GM23338 (cell line): ENCODE data around the gene ZNF774. TPM values are rescaled to one million over a fixed set of nuclear protein-coding genes. Genes with fewer than 3 reads are reported as not detected.

ENCODE experiments used
- ATAC-seq: fragments of 200-7000 bp; cut with Tn5 transposase; 3 replicates; pipeline ENCODE4 v1.9.1; 2020
- DNase-seq: peaks from one replicate; pipeline ENCODE4 v3.0.0-alpha.2; 2015; ENCODE audit warnings: low spot score
- H2AFZ ChIP-seq: fragments of 200-600 bp; sonication (generic); 2 replicates; pipeline ENCODE4 v1.8.0; 2016; ENCODE audit warnings: antibody characterized with exemption, mild to moderate bottlenecking, moderate library complexity
- H3F3A ChIP-seq: fragments of 200-600 bp; sonication (generic); replicated peaks from 2 replicates; pipeline ENCODE4 v1.8.0; 2017; ENCODE audit warnings: antibody characterized with exemption, mixed run types, low read depth
- H3K27ac ChIP-seq: fragments of 200-600 bp; sonication (generic); 2 replicates; pipeline ENCODE4 v1.6.1; 2016; ENCODE audit warnings: low read depth
- H3K27me3 ChIP-seq: fragments of 200-600 bp; sonication (generic); 2 replicates; pipeline ENCODE4 v1.8.0; 2016; ENCODE audit warnings: mild to moderate bottlenecking, mixed run types, moderate library complexity; ENCODE audit not compliant: insufficient read depth
- H3K36me3 ChIP-seq: fragments of 200-600 bp; sonication (generic); 2 replicates; pipeline ENCODE4 v1.8.0; 2016; ENCODE audit warnings: mild to moderate bottlenecking; ENCODE audit not compliant: insufficient read depth
- H3K4me1 ChIP-seq: fragments of 200-600 bp; sonication (generic); 2 replicates; pipeline ENCODE4 v1.8.0; 2016; ENCODE audit warnings: mild to moderate bottlenecking, moderate library complexity; ENCODE audit not compliant: insufficient read depth
- H3K4me2 ChIP-seq: fragments of 200-600 bp; sonication (generic); 2 replicates; pipeline ENCODE4 v1.7.1; 2017; ENCODE audit warnings: mixed run types
- H3K4me3 ChIP-seq: fragments of 200-600 bp; sonication (generic); 2 replicates; pipeline ENCODE4 v1.6.1; 2016; ENCODE audit warnings: mixed run types
- H3K79me2 ChIP-seq: fragments of 200-600 bp; sonication (generic); replicated peaks from 2 replicates; pipeline ENCODE4 v1.8.0; 2017; ENCODE audit warnings: mild to moderate bottlenecking; ENCODE audit not compliant: insufficient read depth
- H3K9me2 ChIP-seq: fragments of 200-600 bp; sonication (generic); 2 replicates; pipeline ENCODE4 v1.8.0; 2017; ENCODE audit not compliant: insufficient read depth
- H4K20me1 ChIP-seq: fragments of 200-600 bp; sonication (generic); replicated peaks from 2 replicates; pipeline ENCODE4 v1.8.0; 2017; ENCODE audit warnings: mild to moderate bottlenecking; ENCODE audit not compliant: insufficient read depth
- H3K27ac Mint-ChIP-seq: 2 replicates; pipeline ENCODE4 v1.8.0; 2020; ENCODE audit warnings: inconsistent platforms, mild to moderate bottlenecking, moderate library complexity, mixed read lengths
- H3K27me3 Mint-ChIP-seq: 3 replicates; pipeline ENCODE4 v1.8.0; 2022; ENCODE audit warnings: low read depth, mild to moderate bottlenecking, moderate library complexity, mixed read lengths, inconsistent platforms; ENCODE audit not compliant: insufficient read depth, poor library complexity
- H3K36me3 Mint-ChIP-seq: 3 replicates; pipeline ENCODE4 v1.8.0; 2021; ENCODE audit warnings: low read depth, mild to moderate bottlenecking, inconsistent platforms, moderate library complexity, mixed read lengths
- H3K4me1 Mint-ChIP-seq: 3 replicates; pipeline ENCODE4 v1.8.0; 2020; ENCODE audit warnings: mild to moderate bottlenecking, inconsistent platforms, mixed read lengths
- H3K4me3 Mint-ChIP-seq: 3 replicates; pipeline ENCODE4 v1.8.0; 2021; ENCODE audit warnings: moderate library complexity, mild to moderate bottlenecking, inconsistent platforms, mixed read lengths
- H3K9me3 Mint-ChIP-seq: 3 replicates; pipeline ENCODE4 v1.8.0; 2020; ENCODE audit warnings: moderate library complexity, mild to moderate bottlenecking, inconsistent platforms, mixed read lengths
- CREB1 ChIP-seq: fragments of 250-450 bp; sonication (Bioruptor Pico); IDR thresholded peaks from 2 replicates; pipeline ENCODE4 v1.5.0; 2020; ENCODE audit warnings: low read depth, mild to moderate bottlenecking, moderate library complexity
- CTCF ChIP-seq, 2 experiments: fragments of 200-600 bp in 1 of 2; sonication (generic) in 1 of 2; conservative IDR thresholded peaks; 2 replicates each; pipeline versions ENCODE4 v1.5.1 to v1.6.1; 2016 to 2017; ENCODE audit warnings: antibody characterized with exemption in 2 of 2, low read depth in 2 of 2, mild to moderate bottlenecking in 2 of 2, moderate library complexity in 1 of 2
- ETS1 ChIP-seq: IDR thresholded peaks from 2 replicates; pipeline ENCODE4 v1.6.1; 2016; ENCODE audit warnings: antibody characterized with exemption
- EZH2 ChIP-seq: fragments of 200-600 bp; sonication (generic); IDR thresholded peaks from one replicate; pipeline ENCODE4 v1.8.0; 2017; ENCODE audit warnings: antibody characterized with exemption, mild to moderate bottlenecking, low read depth; ENCODE audit not compliant: unreplicated experiment
- EZH2phosphoT487 ChIP-seq: fragments of 200-600 bp; sonication (generic); IDR thresholded peaks from one replicate; pipeline ENCODE4 v1.8.1; 2018; ENCODE audit warnings: antibody characterized with exemption; ENCODE audit not compliant: unreplicated experiment
- JUNB ChIP-seq: IDR thresholded peaks from one replicate; pipeline ENCODE4 v1.6.1; 2016; ENCODE audit warnings: antibody characterized with exemption; ENCODE audit not compliant: unreplicated experiment
- NANOG ChIP-seq: IDR thresholded peaks from 2 replicates; pipeline ENCODE4 v1.6.1; 2016; ENCODE audit warnings: antibody characterized with exemption, borderline replicate concordance
- POLR2AphosphoS5 ChIP-seq: IDR thresholded peaks from 2 replicates; pipeline ENCODE4 v1.6.1; 2016; ENCODE audit warnings: antibody characterized with exemption, low read depth
- REST ChIP-seq: IDR thresholded peaks from one replicate; pipeline ENCODE4 v1.6.1; 2018; ENCODE audit warnings: antibody characterized with exemption; ENCODE audit not compliant: unreplicated experiment
- STAT1 ChIP-seq: IDR thresholded peaks from one replicate; pipeline ENCODE4 v1.6.1; 2016; ENCODE audit warnings: antibody characterized with exemption; ENCODE audit not compliant: unreplicated experiment
- ZNF114 ChIP-seq: fragments of 250-450 bp; sonication (Bioruptor Pico); IDR thresholded peaks from 2 replicates; pipeline ENCODE4 v1.5.0; 2020; ENCODE audit warnings: mild to moderate bottlenecking, moderate library complexity
- ZNF331 ChIP-seq: fragments of 250-450 bp; sonication (Bioruptor Pico); IDR thresholded peaks from 2 replicates; pipeline ENCODE4 v1.5.0; 2020; ENCODE audit warnings: low read depth, mild to moderate bottlenecking, moderate library complexity
- ZNF462 ChIP-seq: fragments of 250-450 bp; sonication (Bioruptor Pico); IDR thresholded peaks from 2 replicates; pipeline ENCODE4 v1.5.0; 2020; ENCODE audit warnings: mild to moderate bottlenecking, moderate library complexity
- polyA plus RNA-seq: library from polyadenylated mRNA; unstranded; fragments of >200 nt; fragmentation: Nextera tagmentation; extraction: Ambion mirVana; gene quantifications from 2 replicates; pipeline ENCODE4 v1.2.1, GENCODE V29; 2016
- total RNA-seq: library from RNA; depleted of rRNA; stranded (reverse); fragments of >200 nt; shearing (Covaris generic); gene quantifications from 2 replicates; pipeline ENCODE4 v1.2.3, GENCODE V29; 2014

The ZNF774 gene
- total and polyA plus RNA-seq, 2 experiments from 2014 or later: 0.45 to 1.8 TPM

GRCh38 chr15:90327311-90327710, 24.8 kb upstream of the ZNF774 start:
- Histone ChIP-seq H3K4me3 (no peak overlapping the region), H2AFZ (no peak overlapping the region), H3K79me2 (no peaks in the 10 kb centered on the region), H3K27ac (no peak overlapping the region), H3F3A (no peaks in the 10 kb centered on the region), H3K9me2 (no peaks in the 10 kb centered on the region), H3K27me3 (no peaks in the 10 kb centered on the region), H4K20me1 (no peaks in the 10 kb centered on the region), H3K4me1 (no peaks in the 10 kb centered on the region), H3K36me3 (no peaks in the 10 kb centered on the region), H3K4me2 (no peak overlapping the region)
- Mint-ChIP-seq H3K27ac (no peak overlapping the region), H3K36me3 (no peaks in the 10 kb centered on the region), H3K4me3 (no peak overlapping the region), H3K4me1 (no peaks in the 10 kb centered on the region), H3K9me3 (no peaks in the 10 kb centered on the region), H3K27me3 (peaks cover 5% of the 10 kb centered on the region)
- ATAC-seq (no peak), DNase-seq (no peak)
- TF ChIP-seq CTCF (conservative IDR thresholded peaks at IDR 0.05; ENCODE audit: low read depth in 2 of 2): no peak
- TF ChIP-seq STAT1: no peak
- no peak for TF ChIP-seq EZH2
- TF ChIP-seq REST: no peak
- TF ChIP-seq ETS1: no peak
- TF ChIP-seq ZNF462 (CRISPR knock-in tag): no peak
- no peak for TF ChIP-seq EZH2phosphoT487
- TF ChIP-seq JUNB: no peak
- TF ChIP-seq NANOG: no peak
- TF ChIP-seq CREB1: no peak
- no peak for TF ChIP-seq POLR2AphosphoS5
- TF ChIP-seq ZNF114: no peak
- no peak for TF ChIP-seq ZNF331 (CRISPR knock-in tag)
